Activated CD8-positive, alpha-beta memory T cell treated with anti-CD3 and anti-CD28 coated beads for 48 hours (primary cell): ENCODE results near the gene MYO7A.

ENCODE experiments used
- DNase-seq, 3 experiments: peaks; one replicate each; pipeline ENCODE4 v3.0.0-alpha.2; 2020; ENCODE audit warnings: low read depth in 2 of 3, low spot score in 2 of 3

MYO7A gene

GRCh38 chr11:77159937-77160495 lies 32.0 kb downstream of the MYO7A start:
- DNase-seq, result no peak

- DNase-seq, result no peak
Observed at GRCh38 chr11:77163271-77163670, 35.2 kb downstream of the MYO7A start.

GRCh38 chr11:77165066-77165465 lies 37.0 kb downstream of the MYO7A start:
- no peak for DNase-seq

GRCh38 chr11:77166021-77166420 lies 38.0 kb downstream of the MYO7A start:
- no peak for DNase-seq

- no peak for DNase-seq
Observed at GRCh38 chr11:77167111-77167626, 39.1 kb downstream of the MYO7A start.

- no peak for DNase-seq
Observed at GRCh38 chr11:77167791-77168190, 39.7 kb downstream of the MYO7A start.

GRCh38 chr11:77170107-77170506 lies 42.1 kb downstream of the MYO7A start:
- no peak for DNase-seq

- no peak for DNase-seq
Observed at GRCh38 chr11:77171254-77171653, 43.2 kb downstream of the MYO7A start.

GRCh38 chr11:77171885-77172665 lies 44.0 kb downstream of the MYO7A start:
- no peak for DNase-seq

- no peak for DNase-seq
Observed at GRCh38 chr11:77172666-77172982, 44.6 kb downstream of the MYO7A start.

- DNase-seq, result no peak
Observed at GRCh38 chr11:77173494-77173893, 45.4 kb downstream of the MYO7A start.

- DNase-seq, result no peak
Observed at GRCh38 chr11:77174559-77174958, 46.5 kb downstream of the MYO7A start.

- no peak for DNase-seq
Observed at GRCh38 chr11:77175021-77175842, 47.2 kb downstream of the MYO7A start.

- DNase-seq, result no peak
Observed at GRCh38 chr11:77175869-77176539, 48.0 kb downstream of the MYO7A start.

GRCh38 chr11:77176996-77177395 lies 49.0 kb downstream of the MYO7A start:
- no peak for DNase-seq

GRCh38 chr11:77178150-77178549 lies 50.1 kb downstream of the MYO7A start:
- no peak for DNase-seq

GRCh38 chr11:77179048-77179447 lies 51.0 kb downstream of the MYO7A start:
- DNase-seq, result no peak

- DNase-seq, result no peak
Observed at GRCh38 chr11:77179681-77180080, 51.6 kb downstream of the MYO7A start.

- DNase-seq, result no peak
Observed at GRCh38 chr11:77180346-77180745, 52.3 kb downstream of the MYO7A start.

GRCh38 chr11:77181226-77181625 lies 53.2 kb downstream of the MYO7A start:
- no peak for DNase-seq

- DNase-seq, result no peak
Observed at GRCh38 chr11:77181799-77182541, 53.9 kb downstream of the MYO7A start.
